Measurements from ENCODE around the gene VOPP1. TPM values are rescaled to one million over a fixed set of nuclear protein-coding genes. Genes with fewer than 3 reads are reported as not detected.
"Not testable (repeated sequence)": the region's sequence is repeated elsewhere in the genome, so short reads cannot be mapped to it uniquely, and the experiment has no call there.

VOPP1 gene
- total RNA-seq, 4 donors from 2014 or later, result 15.1 to 29.8 (median 22.9) TPM

DNA sequence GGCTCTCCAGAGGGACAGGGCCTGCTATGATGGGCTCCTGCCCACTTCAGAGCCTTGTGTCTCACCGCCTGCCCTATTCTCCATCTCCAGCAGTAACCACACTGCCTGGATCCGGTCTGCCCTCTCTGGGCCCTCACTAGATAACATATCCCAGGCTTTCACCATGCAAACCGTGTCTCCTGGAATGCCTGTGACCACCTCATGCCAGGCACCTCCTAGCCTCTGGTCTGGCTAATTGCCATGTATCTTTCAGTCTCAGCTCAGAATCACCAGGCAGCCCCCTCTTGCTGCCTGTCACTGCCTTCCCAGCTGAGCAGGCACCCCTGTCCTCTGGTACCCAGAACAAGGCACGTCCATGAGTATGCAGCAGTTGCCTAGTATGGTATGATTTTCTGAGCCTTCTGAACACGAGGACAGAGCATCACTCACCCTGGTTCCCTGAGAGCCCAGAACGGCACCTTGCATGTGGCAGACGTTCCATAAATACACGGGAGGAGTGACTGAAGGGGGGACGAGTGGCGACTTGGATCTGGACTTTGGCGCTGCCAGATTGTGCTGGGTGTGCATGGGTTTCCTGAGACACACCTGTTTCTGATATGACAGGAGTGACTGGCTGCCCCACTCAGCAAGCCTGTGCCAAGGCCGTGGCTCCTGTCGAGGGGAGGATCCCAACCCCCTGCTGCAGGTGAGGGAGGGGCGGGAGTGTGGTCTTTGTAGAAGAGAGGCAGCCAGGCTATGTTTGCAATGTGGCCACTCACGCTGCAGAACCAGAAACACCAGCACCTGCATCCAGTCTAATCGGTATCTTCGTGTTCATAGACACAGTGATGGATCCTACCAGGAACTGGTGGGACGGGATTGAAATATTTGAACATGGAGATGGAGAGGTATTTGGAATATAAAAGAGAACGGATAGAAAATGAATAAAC lies 95.2 kb downstream of the VOPP1 start:
- WGBS, 2 donors, result 88% methylated on average over 19 of the region's 19 CpGs
- TF ChIP-seq, protein P1, sequence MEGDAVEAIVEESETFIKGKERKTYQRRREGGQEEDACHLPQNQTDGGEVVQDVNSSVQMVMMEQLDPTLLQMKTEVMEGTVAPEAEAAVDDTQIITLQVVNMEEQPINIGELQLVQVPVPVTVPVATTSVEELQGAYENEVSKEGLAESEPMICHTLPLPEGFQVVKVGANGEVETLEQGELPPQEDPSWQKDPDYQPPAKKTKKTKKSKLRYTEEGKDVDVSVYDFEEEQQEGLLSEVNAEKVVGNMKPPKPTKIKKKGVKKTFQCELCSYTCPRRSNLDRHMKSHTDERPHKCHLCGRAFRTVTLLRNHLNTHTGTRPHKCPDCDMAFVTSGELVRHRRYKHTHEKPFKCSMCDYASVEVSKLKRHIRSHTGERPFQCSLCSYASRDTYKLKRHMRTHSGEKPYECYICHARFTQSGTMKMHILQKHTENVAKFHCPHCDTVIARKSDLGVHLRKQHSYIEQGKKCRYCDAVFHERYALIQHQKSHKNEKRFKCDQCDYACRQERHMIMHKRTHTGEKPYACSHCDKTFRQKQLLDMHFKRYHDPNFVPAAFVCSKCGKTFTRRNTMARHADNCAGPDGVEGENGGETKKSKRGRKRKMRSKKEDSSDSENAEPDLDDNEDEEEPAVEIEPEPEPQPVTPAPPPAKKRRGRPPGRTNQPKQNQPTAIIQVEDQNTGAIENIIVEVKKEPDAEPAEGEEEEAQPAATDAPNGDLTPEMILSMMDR (IDR thresholded peaks at IDR 0.05), result no peak
- no peak for TF ChIP-seq POLR2A (IDR thresholded peaks at IDR 0.05)
- intact Hi-C loops (cut with DNase I; ENCODE audit: low total_unique reads), result no loop called here
- H3K4me3 ChIP-seq (ENCODE audit: low read depth, poor library complexity, severe bottlenecking), result no peak overlapping the region
- peak in 1 of 2 donors; percentile 58 for DNase-seq (ENCODE audit: low spot score in 2 of 2)

DNA sequence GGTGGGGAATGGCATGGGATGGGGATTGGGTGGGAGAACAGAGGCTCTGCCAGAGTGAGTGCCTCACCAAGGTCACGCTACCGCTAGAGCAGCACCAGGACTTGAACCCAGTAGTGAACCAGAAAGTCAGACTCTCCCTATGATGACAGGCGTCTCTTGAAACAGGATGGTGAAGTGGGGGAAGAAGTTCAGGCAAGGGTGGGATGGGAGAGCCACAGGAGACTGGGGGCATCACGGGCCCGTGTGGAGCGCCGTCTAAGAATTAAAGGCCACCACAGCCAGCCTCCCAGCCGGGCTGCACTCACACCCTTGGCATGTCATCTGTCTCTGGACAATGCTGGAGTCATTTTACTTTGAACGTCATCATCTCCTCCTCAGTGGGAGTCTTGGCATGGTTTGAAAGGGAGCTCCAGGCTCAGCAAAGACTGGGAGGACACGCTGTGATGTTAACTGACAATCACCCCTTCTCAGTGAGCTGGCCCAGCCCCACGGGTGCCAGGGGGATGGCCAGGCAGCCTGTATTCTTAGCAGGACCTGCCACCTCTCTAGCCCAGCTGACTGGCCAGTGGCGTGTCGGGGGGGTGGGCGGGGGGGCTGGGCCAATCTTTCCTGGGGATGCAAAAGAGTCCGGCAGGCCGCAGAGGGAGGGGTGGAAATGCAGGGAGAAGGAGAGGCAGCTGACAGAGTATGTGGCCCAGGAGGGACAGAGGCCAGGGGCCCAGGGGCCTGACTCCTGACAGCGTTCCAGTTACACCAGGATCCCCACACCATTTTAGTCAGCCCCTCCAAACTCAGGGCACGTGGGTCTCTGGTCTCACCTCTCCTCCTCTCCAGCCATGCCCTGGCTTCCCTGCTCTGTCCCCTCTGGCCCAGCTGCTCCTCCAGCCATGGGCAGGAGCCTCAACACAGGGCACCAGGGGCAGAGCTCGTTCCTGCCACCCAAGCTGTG lies 96.2 kb downstream of the VOPP1 start:
- no peak overlapping the region for H3K4me3 ChIP-seq (ENCODE audit: low read depth, poor library complexity, severe bottlenecking)
- WGBS, 2 donors, result 85 to 89% methylated on average over 18 to 19 of the region's 19 CpGs
- no peak for TF ChIP-seq POLR2A (IDR thresholded peaks at IDR 0.05)
- DNase-seq (ENCODE audit: low spot score in 2 of 2), result peak in 1 of 2 donors; percentile 56
- intact Hi-C loops (cut with DNase I; ENCODE audit: low total_unique reads), result no loop called here

DNA sequence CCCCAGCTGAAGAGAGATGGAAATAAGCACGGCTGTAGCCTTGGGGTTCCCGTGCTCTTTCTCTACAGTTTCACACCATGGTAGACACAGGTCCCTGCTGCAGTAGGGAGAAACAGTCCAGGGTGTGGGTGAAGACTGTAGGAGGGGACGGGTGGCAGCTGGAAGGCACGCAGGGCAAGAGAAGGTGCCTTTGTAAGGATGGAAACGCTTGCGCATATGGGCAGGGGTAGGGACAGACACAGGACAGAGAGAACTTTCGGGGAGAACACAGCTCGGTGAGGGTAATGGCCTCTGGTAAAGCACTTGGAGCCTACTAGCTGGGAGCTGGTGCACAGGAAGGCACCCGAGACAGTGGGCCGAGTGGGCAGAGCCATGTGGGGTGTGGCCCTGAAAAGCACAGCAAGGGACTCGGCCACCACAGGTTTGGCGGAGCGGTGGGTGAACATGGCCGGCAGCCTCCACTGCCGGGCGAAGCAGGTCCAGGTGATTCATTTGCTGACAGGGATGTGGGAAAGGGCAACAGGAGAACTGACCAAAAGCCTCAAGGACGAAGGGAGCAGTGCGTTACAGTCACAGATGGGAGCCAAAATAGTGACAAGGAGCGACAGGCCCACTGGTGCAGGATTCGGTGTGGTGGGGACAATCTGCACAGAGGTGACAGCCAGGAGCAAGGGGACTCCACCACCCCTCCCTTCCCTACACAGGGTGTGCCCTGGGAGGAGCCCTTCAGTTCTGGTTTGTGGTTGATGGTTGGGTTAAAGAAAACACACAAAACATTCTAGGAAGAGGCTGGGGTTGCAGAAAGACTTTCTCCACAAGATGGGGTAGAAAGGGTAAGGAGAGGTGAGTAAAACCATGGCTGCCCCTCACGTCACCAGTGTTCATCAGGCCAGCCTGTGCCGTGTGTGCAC lies 97.1 kb downstream of the VOPP1 start:
- no peak for TF ChIP-seq POLR2A (IDR thresholded peaks at IDR 0.05)
- TF ChIP-seq, protein P1 (IDR thresholded peaks at IDR 0.05), result no peak
- no peak overlapping the region for H3K4me3 ChIP-seq (ENCODE audit: low read depth, poor library complexity, severe bottlenecking)
- WGBS, 2 donors, result 87 to 93% methylated on average over 22 of the region's 22 CpGs
- peak in 1 of 2 donors; percentile 56 for DNase-seq (ENCODE audit: low spot score in 2 of 2)
- intact Hi-C loops (cut with DNase I; ENCODE audit: low total_unique reads), result no loop called here

DNA sequence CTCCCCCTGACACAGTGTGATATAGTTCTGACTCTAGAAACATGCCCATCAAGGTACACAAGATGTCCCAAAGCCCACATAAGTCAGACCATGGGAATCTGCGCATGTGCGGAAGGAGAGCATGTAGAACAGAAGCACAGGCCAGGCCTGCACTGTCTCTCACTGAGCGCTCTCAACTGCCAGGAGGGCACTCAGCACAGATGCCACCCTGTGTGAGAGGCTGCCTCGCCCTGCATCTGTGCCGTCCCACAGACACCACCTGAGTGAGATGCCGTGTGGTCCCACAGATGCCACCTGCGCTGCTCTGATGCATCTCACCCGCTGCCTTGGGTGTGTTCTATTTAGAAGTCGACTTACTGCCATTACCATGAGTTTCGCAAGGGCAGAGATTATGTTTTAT lies 98.4 kb downstream of the VOPP1 start:
- intact Hi-C loops (cut with DNase I; ENCODE audit: low total_unique reads), result no loop called here
- TF ChIP-seq POLR2A (IDR thresholded peaks at IDR 0.05), result no peak
- TF ChIP-seq, protein P1 (IDR thresholded peaks at IDR 0.05), result no peak
- 94 to 98% methylated on average over 10 of the region's 10 CpGs for WGBS, 2 donors
- no peak overlapping the region for H3K4me3 ChIP-seq (ENCODE audit: low read depth, poor library complexity, severe bottlenecking)
- DNase-seq (ENCODE audit: low spot score in 2 of 2), result peak in 1 of 2 donors; percentile 72

DNA sequence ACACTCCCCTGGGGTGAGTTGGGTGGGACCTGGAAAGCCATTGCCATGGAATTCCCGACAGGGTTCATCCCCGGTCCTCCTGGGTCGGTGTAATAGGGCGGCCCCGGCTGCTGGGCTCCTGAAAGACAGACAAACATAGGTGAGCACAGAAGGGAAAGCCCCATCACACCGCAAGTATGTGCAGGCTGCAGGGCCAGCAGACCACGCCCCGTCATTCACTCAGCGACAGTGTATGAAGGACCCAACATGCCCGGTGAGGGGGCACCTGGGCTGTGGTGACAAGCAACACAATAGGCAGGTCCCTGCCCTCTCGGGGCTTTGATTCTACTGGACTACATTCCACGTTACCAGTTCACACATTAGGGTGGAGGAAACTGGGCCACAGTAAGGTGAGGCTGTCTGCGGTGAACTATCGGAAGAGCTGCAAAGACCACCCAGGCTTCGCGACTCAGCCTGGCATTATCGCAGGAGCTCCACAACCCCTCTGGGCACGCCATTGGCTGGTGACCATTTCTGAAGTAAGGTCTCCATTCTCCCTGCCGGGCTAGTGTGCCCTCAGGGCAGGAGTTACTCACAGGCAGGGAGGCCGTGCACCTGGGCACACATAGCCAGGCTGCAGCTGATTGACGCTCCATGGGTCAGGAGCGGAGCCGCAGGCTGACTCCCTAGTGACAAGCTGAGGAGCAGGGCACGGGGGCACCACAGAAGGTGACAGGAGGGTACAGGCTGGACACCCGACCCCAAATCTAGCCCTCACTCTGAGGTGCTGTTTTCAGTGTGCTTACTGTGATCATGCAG lies 99.2 kb downstream of the VOPP1 start:
- 70 to 86% methylated on average over 24 to 25 of the region's 25 CpGs for WGBS, 2 donors
- DNase-seq (ENCODE audit: low spot score in 2 of 2), result peak in 1 of 2 donors; percentile 70
- H3K4me3 ChIP-seq (ENCODE audit: low read depth, poor library complexity, severe bottlenecking), result no peak overlapping the region
- no peak for TF ChIP-seq POLR2A (IDR thresholded peaks at IDR 0.05)
- TF ChIP-seq, protein P1 (IDR thresholded peaks at IDR 0.05), result no peak
- intact Hi-C loops (cut with DNase I; ENCODE audit: low total_unique reads), result no loop called here

DNA sequence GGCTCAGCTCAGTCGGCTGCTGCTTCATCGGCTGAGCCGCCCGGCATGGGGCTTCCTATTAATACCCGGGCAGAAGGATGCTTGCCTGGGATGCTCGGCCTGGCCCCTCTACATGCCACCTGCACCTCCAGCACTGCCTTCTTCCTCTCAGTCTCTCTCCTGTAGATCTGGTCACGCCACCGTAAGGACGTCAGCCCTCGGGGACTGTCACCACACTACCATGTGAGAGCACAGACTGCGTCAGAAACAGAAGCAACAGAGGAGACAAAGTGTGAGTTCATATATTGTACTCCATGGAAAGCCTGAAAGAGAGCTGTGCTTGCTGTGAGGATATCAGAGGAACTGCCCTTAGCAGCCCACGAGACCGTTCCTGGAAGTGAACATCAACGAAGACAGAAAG lies 99.9 kb downstream of the VOPP1 start:
- intact Hi-C loops (cut with DNase I; ENCODE audit: low total_unique reads); H3K4me3 ChIP-seq (ENCODE audit: low read depth, poor library complexity, severe bottlenecking); DNase-seq (ENCODE audit: low spot score in 2 of 2): not testable (repeated sequence)
- no CpG with 5 or more reads among the region's 14 CpGs for WGBS, 2 donors

DNA sequence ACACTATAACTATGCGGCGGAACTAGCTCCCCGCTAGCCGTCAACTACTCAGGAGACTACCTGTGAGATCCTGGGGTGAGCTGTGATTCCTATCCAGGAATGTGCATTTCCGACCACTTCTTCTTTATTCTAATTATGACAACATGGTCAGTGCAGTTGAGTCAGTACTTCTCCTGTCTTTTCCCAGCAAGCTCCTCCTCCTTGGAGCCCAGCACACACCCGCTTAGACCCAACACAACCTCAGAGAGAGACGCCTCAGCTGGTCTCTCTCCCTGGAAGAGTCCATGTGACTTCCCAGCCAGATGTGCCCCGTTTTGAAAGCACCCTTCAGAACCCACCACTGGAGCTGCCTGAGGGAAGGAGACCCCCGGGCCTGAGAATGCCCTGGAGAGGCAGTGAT lies 100.7 kb downstream of the VOPP1 start:
- DNase-seq (ENCODE audit: low spot score in 2 of 2); intact Hi-C loops (cut with DNase I; ENCODE audit: low total_unique reads); H3K4me3 ChIP-seq (ENCODE audit: low read depth, poor library complexity, severe bottlenecking): not testable (repeated sequence)
- 88 to 90% methylated on average over 4 of the region's 9 CpGs for WGBS, 2 donors
